NCI-H1048 (cell line): ENCODE data around the gene PDE4B.
"Not testable (repeated sequence)": the region's sequence is repeated elsewhere in the genome, so short reads cannot be mapped to it uniquely, and the experiment has no call there.

Source experiments
- DNase-seq: peaks from one replicate; lab custom pipeline; 2025; lab: John Stamatoyannopoulos, UW

PDE4B gene

GRCh38 chr1:66394603-66395002 lies 601.9 kb downstream of the PDE4B start:
- DNase-seq: no peak

- no peak for DNase-seq
Observed at GRCh38 chr1:66395202-66396061, 602.7 kb downstream of the PDE4B start.

- DNase-seq: no peak
Observed at GRCh38 chr1:66396212-66396890, 603.7 kb downstream of the PDE4B start.

- DNase-seq: no peak
Observed at GRCh38 chr1:66397192-66397591, 604.5 kb downstream of the PDE4B start.

GRCh38 chr1:66399888-66400529 lies 607.3 kb downstream of the PDE4B start:
- DNase-seq: no peak

GRCh38 chr1:66400660-66401059 lies 608.0 kb downstream of the PDE4B start:
- no peak for DNase-seq

- no peak for DNase-seq
Observed at GRCh38 chr1:66401244-66401643, 608.5 kb downstream of the PDE4B start.

GRCh38 chr1:66402194-66402593 lies 609.5 kb downstream of the PDE4B start:
- no peak for DNase-seq

GRCh38 chr1:66403007-66403731 lies 610.5 kb downstream of the PDE4B start:
- no peak for DNase-seq

GRCh38 chr1:66405061-66405460 lies 612.4 kb downstream of the PDE4B start:
- no peak for DNase-seq

GRCh38 chr1:66411449-66411848 lies 618.8 kb downstream of the PDE4B start:
- DNase-seq: not testable (repeated sequence)

GRCh38 chr1:66412704-66413103 lies 620.0 kb downstream of the PDE4B start:
- DNase-seq: no peak

- DNase-seq: no peak
Observed at GRCh38 chr1:66413136-66413837, 620.6 kb downstream of the PDE4B start.

GRCh38 chr1:66413838-66414175 lies 621.1 kb downstream of the PDE4B start:
- DNase-seq: no peak

GRCh38 chr1:66415281-66415680 lies 622.6 kb downstream of the PDE4B start:
- no peak for DNase-seq

- no peak for DNase-seq
Observed at GRCh38 chr1:66415866-66416265, 623.2 kb downstream of the PDE4B start.

GRCh38 chr1:66416295-66416694 lies 623.6 kb downstream of the PDE4B start:
- DNase-seq: no peak

- DNase-seq: no peak
Observed at GRCh38 chr1:66418021-66418420, 625.3 kb downstream of the PDE4B start.

GRCh38 chr1:66420171-66420570 lies 627.5 kb downstream of the PDE4B start:
- not testable (repeated sequence) for DNase-seq

GRCh38 chr1:66420906-66421305 lies 628.2 kb downstream of the PDE4B start:
- not testable (repeated sequence) for DNase-seq

- no peak for DNase-seq
Observed at GRCh38 chr1:66422804-66423203, 630.1 kb downstream of the PDE4B start.
